H54 (cell line): ENCODE results near the gene E2F3.

Experiments used
- DNase-seq: peaks from one replicate; pipeline ENCODE4 v3.0.0; 2011; ENCODE audit warnings: low spot score, mixed read lengths; ENCODE audit not compliant: insufficient read length
- FAIRE-seq: peaks from 3 replicates; lab custom pipeline; 2011; peaks lifted over from hg19 to GRCh38; lab: Jason Lieb, UNC
- POLR2A ChIP-seq: IDR thresholded peaks from 2 replicates; pipeline ENCODE4 v1.6.1; 2011; ENCODE audit warnings: low read depth, mild to moderate bottlenecking, low read length

E2F3 gene

DNA sequence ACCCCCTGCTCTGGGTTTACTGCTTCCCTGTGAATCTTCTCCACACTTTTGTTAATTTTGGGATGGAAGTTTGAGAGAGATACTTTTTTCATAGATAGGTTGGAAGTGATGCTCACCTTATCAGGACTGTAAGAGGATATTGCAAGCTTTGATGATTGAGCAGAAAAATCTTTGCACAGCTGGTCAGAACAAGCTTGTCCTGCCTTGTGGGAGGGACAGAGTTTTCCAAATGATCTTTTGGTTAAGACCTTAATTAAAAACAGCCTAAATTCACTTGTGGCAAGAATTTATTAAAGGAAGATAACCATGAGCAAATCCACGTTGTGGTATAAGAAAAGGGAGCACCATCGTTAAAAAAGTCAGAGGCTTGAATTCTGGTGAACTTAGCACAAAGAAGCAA lies 32.2 kb downstream of the E2F3 start:
- FAIRE-seq, result peak; percentile 11
- DNase-seq, result no peak

DNA sequence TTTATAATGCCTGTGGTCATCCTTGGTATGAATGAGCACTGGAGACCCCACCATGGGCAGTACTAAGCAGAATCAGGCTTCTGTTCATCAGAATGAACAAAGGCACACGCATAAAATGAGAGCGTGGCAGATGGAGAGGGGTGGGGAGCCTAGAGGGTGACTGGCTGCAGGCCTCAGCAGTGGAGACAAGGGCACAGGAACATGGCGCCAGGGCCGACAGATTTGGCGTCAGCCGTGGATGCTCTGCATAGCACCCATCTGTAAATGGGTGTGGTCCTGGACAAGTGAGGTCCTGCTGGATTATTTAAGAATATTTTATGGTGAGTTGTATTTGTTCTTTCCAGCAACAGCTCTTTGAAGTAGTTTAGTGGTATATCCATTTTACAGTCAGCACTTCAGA lies 33.1 kb downstream of the E2F3 start:
- no peak for TF ChIP-seq POLR2A
- FAIRE-seq (no peak), DNase-seq (no peak)

More for the DNA sequence above, 32.2 kb downstream of the E2F3 start:
- TF ChIP-seq POLR2A, result no peak

DNA sequence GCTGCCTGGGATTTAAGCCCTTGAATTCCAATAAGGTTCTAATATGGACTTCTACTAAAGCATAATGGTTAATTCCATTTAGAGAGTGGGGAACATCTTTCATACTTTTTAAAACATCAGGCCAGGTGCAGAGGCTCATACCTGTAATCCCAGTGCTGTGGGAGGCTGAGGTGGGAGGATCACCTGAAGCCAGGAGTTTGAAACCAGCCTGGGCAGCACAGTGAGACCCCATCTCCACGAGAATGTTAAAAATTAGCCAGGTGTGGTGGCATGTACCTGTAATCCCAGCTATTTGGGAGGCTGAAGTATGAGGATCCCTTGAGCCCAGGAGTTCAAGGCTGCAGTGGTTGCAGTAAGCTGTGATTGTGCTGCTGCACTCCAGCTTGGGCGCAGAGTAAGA lies 35.0 kb downstream of the E2F3 start:
- TF ChIP-seq POLR2A, result no peak
- no peak for FAIRE-seq

DNA sequence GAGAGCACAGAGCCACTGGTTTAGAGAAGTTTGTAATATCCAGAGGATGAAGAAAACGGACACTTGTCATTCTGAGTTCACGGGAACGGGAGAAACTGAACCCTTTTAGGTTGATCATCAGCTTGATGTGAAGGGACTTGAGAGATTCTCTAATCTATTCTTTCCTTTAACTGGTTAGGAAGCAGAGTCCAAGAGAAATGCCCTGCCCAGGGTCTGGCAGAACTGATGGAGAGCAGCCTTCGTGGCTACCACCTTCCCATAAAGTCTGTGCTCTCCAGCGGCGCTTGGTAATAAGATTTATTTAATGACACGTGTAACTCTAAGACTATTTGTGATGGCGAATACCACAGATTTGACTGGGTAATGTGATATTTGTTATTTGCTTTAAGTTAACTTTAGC lies 36.0 kb downstream of the E2F3 start:
- no peak for FAIRE-seq
- no peak for DNase-seq
- no peak for TF ChIP-seq POLR2A

More for the DNA sequence above, 35.0 kb downstream of the E2F3 start:
- DNase-seq, result no peak

DNA sequence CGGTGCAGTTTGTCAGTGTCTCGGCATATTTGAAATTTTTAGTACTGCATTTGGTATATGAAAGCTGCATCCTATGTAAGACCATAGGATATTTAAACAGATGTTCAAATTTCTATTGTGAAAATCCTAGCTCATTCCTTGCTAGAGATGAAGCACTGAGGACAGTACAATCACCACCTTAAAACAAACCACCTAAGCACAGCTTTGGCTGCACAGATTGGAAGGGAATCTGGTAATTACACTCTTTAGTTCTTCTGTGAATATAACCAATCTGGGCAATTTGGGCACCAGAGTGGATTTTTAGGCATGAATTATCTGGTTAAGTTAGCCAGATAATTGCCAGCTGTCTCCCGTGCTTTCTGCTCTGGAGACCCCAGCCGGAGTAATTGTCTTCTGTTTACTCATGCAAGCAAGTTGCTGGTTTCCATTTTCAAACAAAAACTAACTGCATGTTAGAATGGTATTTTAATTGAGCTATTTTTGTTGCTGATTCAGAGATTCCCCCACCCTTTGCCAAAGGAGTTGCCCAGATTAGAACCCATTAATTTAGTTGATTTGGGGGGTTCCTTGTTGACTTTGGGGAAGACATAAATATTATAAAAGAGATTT lies 36.9 kb downstream of the E2F3 start:
- TF ChIP-seq POLR2A, result no peak
- no peak for FAIRE-seq
- no peak for DNase-seq

DNA sequence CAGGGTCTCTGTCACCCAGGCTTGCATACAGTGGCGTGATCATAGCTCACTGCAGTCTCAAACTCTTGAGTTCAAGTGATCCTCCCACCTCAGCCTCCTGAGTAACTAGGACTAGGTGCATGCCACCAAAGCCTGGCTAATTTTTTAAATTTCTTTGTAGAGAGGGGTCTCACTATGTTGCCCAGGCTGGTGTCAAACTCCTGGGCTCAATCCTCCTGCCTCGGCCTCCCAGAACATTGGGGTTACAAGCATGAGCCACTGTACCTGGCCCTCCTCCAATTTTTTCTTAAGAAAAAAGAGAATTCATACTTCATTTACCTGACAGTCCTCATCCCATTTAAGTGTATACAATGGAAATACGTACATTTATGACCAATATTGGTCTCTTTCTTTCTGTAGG lies 37.9 kb downstream of the E2F3 start:
- FAIRE-seq, result no peak
- DNase-seq, result no peak
- TF ChIP-seq POLR2A, result no peak

DNA sequence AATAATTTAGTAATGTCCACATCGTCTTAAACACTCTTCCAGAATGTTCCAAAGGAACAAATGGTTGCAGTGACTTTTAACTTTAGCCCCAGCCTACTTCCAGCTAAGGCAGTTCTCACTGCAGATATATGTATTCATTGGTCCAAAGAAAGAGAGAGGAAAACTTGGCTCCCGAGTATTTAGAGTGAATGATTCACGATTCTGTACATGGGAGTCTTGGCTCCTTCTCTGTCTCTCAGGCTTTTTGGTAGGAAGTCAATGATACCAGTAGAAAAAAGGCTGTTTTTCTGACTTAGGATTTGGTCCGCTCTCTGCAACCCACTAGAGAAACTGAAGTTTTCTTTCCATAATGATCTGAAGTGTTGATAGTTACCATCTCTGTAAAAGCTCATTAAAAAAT lies 38.6 kb downstream of the E2F3 start:
- FAIRE-seq, result no peak
- DNase-seq, result no peak
- TF ChIP-seq POLR2A, result no peak

DNA sequence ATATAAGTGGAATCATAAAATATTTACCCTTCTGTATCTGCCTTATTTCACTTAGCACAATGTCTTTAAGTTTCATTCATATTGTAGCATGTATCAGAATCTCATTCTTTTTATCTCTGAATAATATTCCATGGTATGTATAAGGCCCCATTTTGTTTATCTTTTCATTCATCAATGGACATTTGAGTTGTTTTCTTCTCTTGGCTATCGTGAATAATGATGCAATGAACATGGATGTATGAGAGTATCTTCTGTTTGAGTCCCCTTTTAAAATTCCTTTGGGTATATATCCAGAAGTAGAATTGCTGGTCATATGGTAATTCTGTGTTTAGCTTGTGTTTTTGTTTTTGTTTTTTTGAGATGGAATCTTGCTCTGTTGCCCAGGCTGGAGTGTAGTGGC lies 39.6 kb downstream of the E2F3 start:
- peak; percentile 27 for FAIRE-seq
- no peak for DNase-seq
- TF ChIP-seq POLR2A, result no peak

DNA sequence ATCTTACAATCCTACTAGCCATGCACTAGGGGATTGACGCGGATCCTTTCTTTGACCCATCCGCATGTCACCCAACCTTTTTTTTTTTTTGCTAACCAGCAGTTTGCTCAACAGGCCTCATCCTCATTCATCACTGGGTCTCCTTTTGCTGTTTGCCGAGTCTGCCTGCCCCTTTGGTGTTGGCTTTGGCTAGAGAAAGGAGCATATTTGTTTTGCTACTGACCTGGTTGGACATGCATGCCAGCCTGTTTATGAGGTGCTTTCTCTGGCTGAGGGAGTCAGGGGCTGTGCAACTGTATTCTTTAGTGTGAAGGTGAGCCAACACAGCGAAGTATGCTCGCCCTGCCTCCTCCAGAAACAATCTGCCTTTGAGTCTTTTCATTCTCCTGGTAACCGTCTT lies 40.2 kb downstream of the E2F3 start:
- no peak for DNase-seq
- no peak for TF ChIP-seq POLR2A
- FAIRE-seq, result no peak

DNA sequence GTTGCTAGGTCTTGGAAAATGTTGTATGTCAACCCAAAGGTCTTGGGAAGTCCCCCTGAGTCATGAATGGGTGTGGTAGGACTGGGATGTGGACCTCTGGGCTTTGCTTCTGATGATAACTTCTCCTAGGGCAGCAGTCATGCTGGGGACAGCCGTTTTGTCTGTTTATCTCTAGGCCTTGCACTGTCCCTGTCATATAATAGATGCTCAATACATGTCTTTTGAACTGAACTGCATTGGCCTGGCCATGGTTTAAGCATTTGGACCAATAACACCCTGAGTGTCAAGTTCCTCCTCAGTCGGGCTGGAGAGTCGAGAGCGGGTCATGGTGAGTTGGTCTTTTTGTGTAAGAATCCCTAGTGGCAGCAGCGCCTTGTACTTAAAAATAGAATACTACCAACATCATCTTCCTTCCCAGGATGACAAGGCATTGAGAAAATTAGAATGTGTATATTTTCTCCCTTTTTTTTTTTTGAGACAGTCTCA lies 43.1 kb downstream of the E2F3 start:
- TF ChIP-seq POLR2A, result no peak
- DNase-seq (peak; percentile 7), FAIRE-seq (peak; percentile 71)

DNA sequence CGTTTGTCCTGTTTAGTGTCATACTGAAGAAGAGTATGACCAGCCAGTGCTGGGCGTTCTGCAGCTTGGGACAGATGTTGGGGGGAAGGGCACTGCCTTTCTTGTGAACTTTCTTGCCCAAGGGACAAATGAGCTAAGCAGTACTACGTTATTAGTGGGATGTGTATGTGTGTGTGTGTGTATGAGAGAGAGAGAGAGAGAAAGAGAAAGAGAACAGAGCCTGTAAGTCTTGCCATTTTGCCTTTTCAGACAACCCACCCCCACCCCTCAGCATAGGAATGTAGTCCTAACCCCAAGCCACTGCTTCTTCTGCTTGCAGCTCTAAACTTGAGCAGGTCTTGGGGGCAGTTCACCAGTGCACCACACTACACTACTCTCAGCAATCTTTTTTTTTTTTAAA lies 45.5 kb downstream of the E2F3 start:
- no peak for TF ChIP-seq POLR2A
- DNase-seq (no peak), FAIRE-seq (no peak)

DNA sequence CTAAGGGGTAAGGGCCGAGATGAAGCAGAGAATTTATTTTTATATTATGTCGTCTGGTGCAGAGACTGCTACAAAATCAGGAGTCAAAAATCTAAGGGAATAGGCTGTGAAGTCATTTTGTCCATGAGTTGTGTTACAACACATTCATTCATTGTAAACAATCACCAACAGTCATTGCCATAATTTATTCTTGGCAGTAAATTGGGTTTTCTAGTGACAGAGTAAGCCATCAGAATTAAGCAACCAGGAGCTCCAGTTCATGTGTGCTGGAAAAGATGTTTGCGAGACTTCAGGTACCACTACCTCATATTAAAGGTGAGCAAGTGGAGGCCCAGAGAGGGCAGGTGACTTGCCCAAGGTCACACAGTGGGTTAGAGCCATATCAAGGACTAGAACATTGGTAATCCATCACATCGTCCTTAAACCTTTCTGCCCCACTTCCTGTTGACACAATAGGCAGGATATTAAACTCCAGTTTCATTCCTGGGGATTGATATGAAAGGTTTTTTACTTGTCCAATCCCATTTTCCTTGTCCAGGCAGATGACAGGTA lies 46.0 kb downstream of the E2F3 start:
- no peak for TF ChIP-seq POLR2A
- DNase-seq (no peak), FAIRE-seq (no peak)

DNA sequence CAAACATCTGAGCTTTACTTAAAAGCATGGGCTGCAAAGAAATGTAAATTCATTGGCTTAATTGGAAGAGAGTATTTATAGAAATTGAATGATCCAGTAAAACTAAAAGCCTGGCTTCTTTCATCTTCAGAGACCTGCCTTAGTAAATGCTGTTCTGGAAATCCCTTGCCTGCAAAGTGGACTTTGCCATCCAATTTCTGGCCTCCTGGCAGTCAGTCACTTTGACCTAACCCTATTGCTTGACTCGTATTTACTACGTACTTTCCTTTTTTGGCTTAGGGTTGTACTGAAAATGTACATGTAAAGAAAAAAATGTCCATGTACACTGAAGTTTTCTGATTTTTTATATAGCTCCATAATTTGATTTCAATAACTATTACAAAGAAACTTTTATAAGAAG lies 47.1 kb downstream of the E2F3 start:
- no peak for TF ChIP-seq POLR2A
- no peak for FAIRE-seq
- no peak for DNase-seq

DNA sequence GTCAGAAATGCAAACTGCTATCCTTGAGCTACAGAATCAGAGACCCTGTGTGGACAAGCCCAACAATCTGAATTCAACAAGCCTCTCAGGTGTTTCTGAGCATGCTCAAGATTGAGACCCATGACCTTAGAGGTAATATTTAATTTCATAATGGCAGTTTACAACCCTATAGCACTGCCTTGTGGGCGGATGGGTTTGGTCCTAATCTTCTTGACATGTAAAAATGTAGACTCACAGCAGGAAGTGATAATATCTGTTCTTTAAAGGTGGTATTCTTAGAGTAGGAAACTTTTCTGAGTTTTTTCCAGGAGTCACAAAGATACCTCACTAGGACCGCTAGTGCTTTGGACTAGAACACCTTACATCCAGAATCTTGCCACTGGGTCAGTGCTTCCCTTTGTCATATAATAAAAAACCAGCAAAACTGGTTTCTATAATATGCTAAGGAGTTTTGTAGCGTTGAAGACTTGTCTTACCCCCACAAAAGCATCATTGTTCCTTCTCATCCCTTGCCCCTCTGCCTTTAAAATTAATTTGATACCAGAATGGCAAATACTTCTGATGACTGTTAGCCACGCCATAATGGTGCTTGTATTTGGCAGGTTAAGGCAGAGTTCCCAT lies 52.6 kb downstream of the E2F3 start:
- TF ChIP-seq POLR2A, result no peak
- FAIRE-seq (no peak), DNase-seq (no peak)
